ENCODE data around the gene XRCC5.
"Not testable (repeated sequence)": the region's sequence is repeated elsewhere in the genome, so short reads cannot be mapped to it uniquely, and the experiment has no call there.

XRCC5 gene

GRCh38 chr2:216202626-216203250, 93.6 kb downstream of the XRCC5 start:
- no peak for TF ChIP-seq CTCF (IDR thresholded peaks at IDR 0.05; ENCODE audit: insufficient read depth, low read length, poor library complexity, severe bottlenecking)
- Histone ChIP-seq H3K4me3 (replicated peaks; ENCODE audit: low read depth, low read length) (no peak overlapping the region), H3K36me3 (ENCODE audit: control insufficient read depth, insufficient read depth, low read length) (peaks cover 30% of the 10 kb centered on the region), H3K27me3 (replicated peaks; ENCODE audit: control insufficient read depth, insufficient read depth, low read length) (no peaks in the 10 kb centered on the region)
- DNase-seq (ENCODE audit: extremely low read depth, insufficient read length), result no peak

GRCh38 chr2:216205486-216205885, 96.3 kb downstream of the XRCC5 start:
- Histone ChIP-seq H3K4me3 (replicated peaks; ENCODE audit: low read depth, low read length) (no peak overlapping the region), H3K36me3 (ENCODE audit: control insufficient read depth, insufficient read depth, low read length) (peaks cover 27% of the 10 kb centered on the region), H3K27me3 (replicated peaks; ENCODE audit: control insufficient read depth, insufficient read depth, low read length) (no peaks in the 10 kb centered on the region)
- no peak for TF ChIP-seq CTCF (IDR thresholded peaks at IDR 0.05; ENCODE audit: insufficient read depth, low read length, poor library complexity, severe bottlenecking)
- no peak for DNase-seq (ENCODE audit: extremely low read depth, insufficient read length)

- TF ChIP-seq CTCF (IDR thresholded peaks at IDR 0.05; ENCODE audit: insufficient read depth, low read length, poor library complexity, severe bottlenecking), result no peak
- peak; percentile 58 for DNase-seq (ENCODE audit: extremely low read depth, insufficient read length)
- no peaks in the 10 kb centered on the region for H3K27me3 ChIP-seq (replicated peaks; ENCODE audit: control insufficient read depth, insufficient read depth, low read length)
- no peak overlapping the region for H3K4me3 ChIP-seq (replicated peaks; ENCODE audit: low read depth, low read length)
- H3K36me3 ChIP-seq (ENCODE audit: control insufficient read depth, insufficient read depth, low read length), result peaks cover 25% of the 10 kb centered on the region
Measured at GRCh38 chr2:216206041-216206703, 97.0 kb downstream of the XRCC5 start.

GRCh38 chr2:216206821-216207220, 97.7 kb downstream of the XRCC5 start:
- Histone ChIP-seq H3K4me3 (replicated peaks; ENCODE audit: low read depth, low read length) (no peak overlapping the region), H3K36me3 (ENCODE audit: control insufficient read depth, insufficient read depth, low read length) (peaks cover 20% of the 10 kb centered on the region), H3K27me3 (replicated peaks; ENCODE audit: control insufficient read depth, insufficient read depth, low read length) (no peaks in the 10 kb centered on the region)
- no peak for TF ChIP-seq CTCF (IDR thresholded peaks at IDR 0.05; ENCODE audit: insufficient read depth, low read length, poor library complexity, severe bottlenecking)
- no peak for DNase-seq (ENCODE audit: extremely low read depth, insufficient read length)

GRCh38 chr2:216208661-216209060, 99.5 kb downstream of the XRCC5 start:
- H3K27me3 ChIP-seq (replicated peaks; ENCODE audit: control insufficient read depth, insufficient read depth, low read length); DNase-seq (ENCODE audit: extremely low read depth, insufficient read length); H3K4me3 ChIP-seq (replicated peaks; ENCODE audit: low read depth, low read length): not testable (repeated sequence)
- peaks cover 18% of the 10 kb centered on the region for H3K36me3 ChIP-seq (ENCODE audit: control insufficient read depth, insufficient read depth, low read length)

GRCh38 chr2:216210701-216211540, 101.8 kb downstream of the XRCC5 start:
- no peak for DNase-seq (ENCODE audit: extremely low read depth, insufficient read length)
- no peaks in the 10 kb centered on the region for H3K27me3 ChIP-seq (replicated peaks; ENCODE audit: control insufficient read depth, insufficient read depth, low read length)
- H3K36me3 ChIP-seq (ENCODE audit: control insufficient read depth, insufficient read depth, low read length), result peaks cover 10% of the 10 kb centered on the region
- no peak overlapping the region for H3K4me3 ChIP-seq (replicated peaks; ENCODE audit: low read depth, low read length)
- no peak for TF ChIP-seq CTCF (IDR thresholded peaks at IDR 0.05; ENCODE audit: insufficient read depth, low read length, poor library complexity, severe bottlenecking)

Measured in GM06990 (cell line).